PC-9 (cell line): ENCODE results near the gene KRTAP3-1.

ENCODE experiments used
- EZH2 ChIP-seq: fragments of 200-600 bp; sonication (generic); IDR thresholded peaks from 2 replicates; pipeline ENCODE4 v1.8.0; 2017; ENCODE audit warnings: antibody characterized with exemption, low read depth
- TF ChIP-seq, protein P1 (sequence below): fragments of 200-600 bp; sonication (generic); conservative IDR thresholded peaks from 2 replicates; pipeline ENCODE4 v1.6.1; 2017; ENCODE audit warnings: mixed run types, antibody characterized with exemption, mild to moderate bottlenecking, moderate library complexity

DNA sequence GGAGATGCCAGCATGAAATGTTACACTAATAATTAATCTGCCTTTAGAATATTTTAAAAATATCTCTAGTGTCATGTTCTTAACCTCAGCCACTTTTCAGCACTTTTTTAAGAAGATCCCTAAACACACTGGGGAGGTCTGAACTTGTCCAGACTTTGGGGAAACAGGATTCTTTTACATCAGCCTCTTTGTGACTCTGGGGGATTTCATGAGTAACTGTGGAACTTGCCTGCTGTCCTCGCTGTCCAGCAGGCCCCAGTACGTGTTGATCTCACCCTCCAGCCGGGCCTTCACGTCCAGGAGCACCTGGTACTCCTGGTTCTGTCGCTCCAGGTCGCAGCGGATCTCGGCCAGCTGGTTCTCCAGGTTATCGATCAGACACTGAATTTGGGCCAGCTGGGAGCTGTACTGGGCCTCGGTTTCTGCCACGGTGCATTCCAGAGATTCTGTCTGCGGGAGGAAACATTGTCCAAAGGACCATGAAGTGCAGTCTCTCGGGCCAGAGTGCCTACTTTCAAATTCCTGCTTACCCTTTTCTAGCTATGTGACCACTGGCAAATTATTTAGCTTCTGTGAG lies 30.3 kb downstream of the KRTAP3-1 start:
- TF ChIP-seq, protein P1, sequence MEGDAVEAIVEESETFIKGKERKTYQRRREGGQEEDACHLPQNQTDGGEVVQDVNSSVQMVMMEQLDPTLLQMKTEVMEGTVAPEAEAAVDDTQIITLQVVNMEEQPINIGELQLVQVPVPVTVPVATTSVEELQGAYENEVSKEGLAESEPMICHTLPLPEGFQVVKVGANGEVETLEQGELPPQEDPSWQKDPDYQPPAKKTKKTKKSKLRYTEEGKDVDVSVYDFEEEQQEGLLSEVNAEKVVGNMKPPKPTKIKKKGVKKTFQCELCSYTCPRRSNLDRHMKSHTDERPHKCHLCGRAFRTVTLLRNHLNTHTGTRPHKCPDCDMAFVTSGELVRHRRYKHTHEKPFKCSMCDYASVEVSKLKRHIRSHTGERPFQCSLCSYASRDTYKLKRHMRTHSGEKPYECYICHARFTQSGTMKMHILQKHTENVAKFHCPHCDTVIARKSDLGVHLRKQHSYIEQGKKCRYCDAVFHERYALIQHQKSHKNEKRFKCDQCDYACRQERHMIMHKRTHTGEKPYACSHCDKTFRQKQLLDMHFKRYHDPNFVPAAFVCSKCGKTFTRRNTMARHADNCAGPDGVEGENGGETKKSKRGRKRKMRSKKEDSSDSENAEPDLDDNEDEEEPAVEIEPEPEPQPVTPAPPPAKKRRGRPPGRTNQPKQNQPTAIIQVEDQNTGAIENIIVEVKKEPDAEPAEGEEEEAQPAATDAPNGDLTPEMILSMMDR: no peak
- TF ChIP-seq EZH2: no peak
